ENCODE data around the gene ACTN1. TPM values are rescaled to one million over a fixed set of nuclear protein-coding genes. Genes with fewer than 3 reads are reported as not detected.

ACTN1 gene
- total and polyA plus RNA-seq, 10 of the 15 experiments (the other 5 are each of a cell fraction or from before 2014, with no cell fraction given), result 0.14 to 39.4 (median 2.6) TPM

GRCh38 chr14:69004731-69005431 lies 25.8 kb upstream of the ACTN1 start:
- Histone ChIP-seq H3K4me1 (ENCODE audit: control insufficient read depth, insufficient read depth, low read length) (no peaks in the 10 kb centered on the region), H3K79me2 (ENCODE audit: control insufficient read depth, insufficient read depth, low read length) (no peaks in the 10 kb centered on the region), H4K20me1 (ENCODE audit: control insufficient read depth, insufficient read depth) (no peaks in the 10 kb centered on the region), H3K36me3 (ENCODE audit: control insufficient read depth in 2 of 2, insufficient read depth in 2 of 2, low read length in 1 of 2) (no peaks in the 10 kb centered on the region), H3K4me2 (ENCODE audit: control insufficient read depth, insufficient read depth) (no peak overlapping the region), H3K9ac (ENCODE audit: control insufficient read depth, insufficient read depth, low read length) (no peak overlapping the region), H3K9me3 (replicated peaks; ENCODE audit: control insufficient read depth, insufficient read depth, low read length) (no peaks in the 10 kb centered on the region), H3K27ac (ENCODE audit: control insufficient read depth, insufficient read depth) (no peak overlapping the region), H2AFZ (ENCODE audit: control insufficient read depth, low read depth, low read length) (no peak overlapping the region), H3K27me3 (replicated peaks in 1 of 2; ENCODE audit: control insufficient read depth in 2 of 2, insufficient read depth in 2 of 2, low read length in 1 of 2) (no peaks in the 10 kb centered on the region; a peak in 1 of 4 replicates), H3K4me3 (no peak overlapping the region)
- SMC1A ChIA-PET (ENCODE audit: uncharacterized antibody, unreplicated experiment), result no interaction called here
- in situ Hi-C loops (cut with MboI), result no loop called here
- intact Hi-C loops (cut with micrococcal nuclease; ENCODE audit: unreplicated experiment), result no loop called here
- CTCF ChIA-PET, result interaction anchor here (0.6 to 1.4 kb wide), 2 partner anchors 29 to 92 kb away, joined by 3 read pairs; no protein-coding TSS in a partner anchor
- RAD21 ChIA-PET (ENCODE audit: unreplicated experiment), result interaction anchor here (0.6 kb wide), 1 partner anchor 29 kb away, joined by 3 read pairs; no protein-coding TSS in a partner anchor
- no peak for TF ChIP-seq BMI1 (IDR thresholded peaks at IDR 0.05; ENCODE audit: borderline replicate concordance)
- no peak for TF ChIP-seq STAT1 (conservative IDR thresholded peaks at IDR 0.05)
- TF ChIP-seq ZNF217 (IDR thresholded peaks at IDR 0.05), result no peak
- TF ChIP-seq, protein P1, sequence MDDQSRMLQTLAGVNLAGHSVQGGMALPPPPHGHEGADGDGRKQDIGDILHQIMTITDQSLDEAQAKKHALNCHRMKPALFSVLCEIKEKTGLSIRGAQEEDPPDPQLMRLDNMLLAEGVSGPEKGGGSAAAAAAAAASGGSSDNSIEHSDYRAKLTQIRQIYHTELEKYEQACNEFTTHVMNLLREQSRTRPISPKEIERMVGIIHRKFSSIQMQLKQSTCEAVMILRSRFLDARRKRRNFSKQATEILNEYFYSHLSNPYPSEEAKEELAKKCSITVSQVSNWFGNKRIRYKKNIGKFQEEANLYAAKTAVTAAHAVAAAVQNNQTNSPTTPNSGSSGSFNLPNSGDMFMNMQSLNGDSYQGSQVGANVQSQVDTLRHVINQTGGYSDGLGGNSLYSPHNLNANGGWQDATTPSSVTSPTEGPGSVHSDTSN (IDR thresholded peaks at IDR 0.05; ENCODE audit: insufficient replicate concordance, low read depth, low read length), result no peak
- TF ChIP-seq CREM (IDR thresholded peaks at IDR 0.05; ENCODE audit: low read depth), result no peak
- TF ChIP-seq SRF (IDR thresholded peaks at IDR 0.05; ENCODE audit: low read depth in 2 of 2, low read length in 2 of 2), result no peak
- no peak for TF ChIP-seq ATF2 (IDR thresholded peaks at IDR 0.05; ENCODE audit: low read length)
- no peak for TF ChIP-seq ZBTB40 (IDR thresholded peaks at IDR 0.05; ENCODE audit: borderline replicate concordance)
- no peak for TF ChIP-seq ATF3 (IDR thresholded peaks at IDR 0.05; ENCODE audit: borderline replicate concordance, extremely low read depth, low read depth, low read length)
- TF ChIP-seq, protein P2, sequence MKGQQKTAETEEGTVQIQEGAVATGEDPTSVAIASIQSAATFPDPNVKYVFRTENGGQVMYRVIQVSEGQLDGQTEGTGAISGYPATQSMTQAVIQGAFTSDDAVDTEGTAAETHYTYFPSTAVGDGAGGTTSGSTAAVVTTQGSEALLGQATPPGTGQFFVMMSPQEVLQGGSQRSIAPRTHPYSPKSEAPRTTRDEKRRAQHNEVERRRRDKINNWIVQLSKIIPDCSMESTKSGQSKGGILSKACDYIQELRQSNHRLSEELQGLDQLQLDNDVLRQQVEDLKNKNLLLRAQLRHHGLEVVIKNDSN (IDR thresholded peaks at IDR 0.05; ENCODE audit: borderline replicate concordance, extremely low read length, insufficient read depth, low read depth, low read length), result no peak
- no peak for TF ChIP-seq NFYA (IDR thresholded peaks at IDR 0.05; ENCODE audit: borderline replicate concordance, low read depth, low read length)
- no peak for TF ChIP-seq KLF5 (IDR thresholded peaks at IDR 0.05; ENCODE audit: partially characterized antibody)
- no peak for TF ChIP-seq SREBF1 (IDR thresholded peaks at IDR 0.05; ENCODE audit: low read length)
- no peak for TF ChIP-seq CREB1 (IDR thresholded peaks at IDR 0.05; ENCODE audit: low read depth)
- no peak for TF ChIP-seq TAF1 (IDR thresholded peaks at IDR 0.05; ENCODE audit: borderline replicate concordance, low read depth, low read length)
- TF ChIP-seq ZBED1 (IDR thresholded peaks at IDR 0.05; ENCODE audit: borderline replicate concordance), result no peak
- ATAC-seq, result no peak; the same call in 2 of the 3 replicates
- no peak for FAIRE-seq
- POLR2A ChIA-PET, result interaction anchor here (0.5 kb wide), 1 partner anchor 1169 kb away, joined by 6 read pairs; no protein-coding TSS in a partner anchor
- no peak for DNase-seq (ENCODE audit: low read depth, low spot score)
- no TSS peak for BruUV-seq (replicated peaks)
- WGBS (ENCODE audit: insufficient coverage, insufficient replicate concordance, low lambda C conversion rate, missing lambda C conversion rate), result 8% methylated on average over 7 of the region's 7 CpGs

Measured in GM12878 (cell line).